Measurements from ENCODE around the gene ZFYVE16. TPM values are rescaled to one million over a fixed set of nuclear protein-coding genes. Genes with fewer than 3 reads are reported as not detected.
A peak's percentile ranks its signal among the peaks of the same experiment; 100 is the strongest.

Gene ZFYVE16
- total and polyA plus RNA-seq, 4 donors, result 14.5 to 102 (median 26.2) TPM

DNA sequence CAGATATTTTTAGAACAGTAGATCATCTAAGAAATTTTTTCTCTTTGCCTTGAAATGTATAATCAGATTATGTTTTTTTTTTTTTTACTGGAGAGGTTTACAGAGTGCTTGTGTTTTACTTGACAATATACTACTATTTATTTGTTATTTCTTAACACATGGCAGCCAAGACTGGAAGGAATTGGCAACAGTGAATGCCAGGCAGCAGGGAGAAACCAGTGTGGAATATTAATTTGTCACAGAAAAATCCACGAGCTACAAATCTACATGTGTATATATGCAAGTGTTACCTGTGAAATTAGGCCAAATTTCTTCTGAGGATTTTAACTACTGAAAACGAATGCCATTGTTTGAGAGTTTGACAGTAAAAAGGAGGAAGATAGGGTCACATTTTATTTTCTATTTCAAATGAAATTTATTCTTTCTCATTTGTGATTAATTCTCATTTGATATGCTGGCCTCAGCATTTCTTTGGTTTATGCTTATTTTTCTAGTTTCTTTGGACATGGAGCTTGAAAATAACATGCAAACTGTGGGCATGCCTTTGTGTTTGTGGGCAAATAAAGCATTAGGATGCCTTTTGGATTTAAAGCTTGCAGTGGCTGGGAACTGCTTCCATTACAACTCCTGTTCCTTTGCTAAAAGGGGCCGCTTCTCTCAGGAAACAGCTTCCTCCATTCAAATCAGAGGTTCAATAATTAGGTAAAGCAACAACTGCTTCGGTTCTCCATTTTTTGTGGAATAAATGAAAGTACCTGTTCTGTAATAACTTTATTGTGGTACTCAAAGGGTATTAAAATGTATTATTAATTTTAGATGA is 39.0 kb upstream of the ZFYVE16 start:
- 81 to 86% methylated on average over 4 of the region's 4 CpGs for WGBS, 2 donors
- no peaks in the 10 kb centered on the region for H3K27me3 ChIP-seq (ENCODE audit: control insufficient read depth in 3 of 3, insufficient read depth in 3 of 3, low read length in 2 of 3)
- H3K9me3 ChIP-seq (ENCODE audit: control insufficient read depth in 4 of 4, insufficient read depth in 3 of 4, low read length in 3 of 4), result no peaks in the 10 kb centered on the region
- H3K9ac ChIP-seq (ENCODE audit: insufficient read depth in 1 of 2, low read length in 2 of 2), result no peak overlapping the region
- ATAC-seq (ENCODE audit: insufficient read depth, low FRiP score), result no peak
- no peak for DNase-seq
- TF ChIP-seq, protein P1, sequence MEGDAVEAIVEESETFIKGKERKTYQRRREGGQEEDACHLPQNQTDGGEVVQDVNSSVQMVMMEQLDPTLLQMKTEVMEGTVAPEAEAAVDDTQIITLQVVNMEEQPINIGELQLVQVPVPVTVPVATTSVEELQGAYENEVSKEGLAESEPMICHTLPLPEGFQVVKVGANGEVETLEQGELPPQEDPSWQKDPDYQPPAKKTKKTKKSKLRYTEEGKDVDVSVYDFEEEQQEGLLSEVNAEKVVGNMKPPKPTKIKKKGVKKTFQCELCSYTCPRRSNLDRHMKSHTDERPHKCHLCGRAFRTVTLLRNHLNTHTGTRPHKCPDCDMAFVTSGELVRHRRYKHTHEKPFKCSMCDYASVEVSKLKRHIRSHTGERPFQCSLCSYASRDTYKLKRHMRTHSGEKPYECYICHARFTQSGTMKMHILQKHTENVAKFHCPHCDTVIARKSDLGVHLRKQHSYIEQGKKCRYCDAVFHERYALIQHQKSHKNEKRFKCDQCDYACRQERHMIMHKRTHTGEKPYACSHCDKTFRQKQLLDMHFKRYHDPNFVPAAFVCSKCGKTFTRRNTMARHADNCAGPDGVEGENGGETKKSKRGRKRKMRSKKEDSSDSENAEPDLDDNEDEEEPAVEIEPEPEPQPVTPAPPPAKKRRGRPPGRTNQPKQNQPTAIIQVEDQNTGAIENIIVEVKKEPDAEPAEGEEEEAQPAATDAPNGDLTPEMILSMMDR (IDR thresholded peaks at IDR 0.05; ENCODE audit: control extremely low read depth, extremely low read depth), result no peak
- H3K4me1 ChIP-seq (ENCODE audit: control insufficient read depth in 5 of 5, insufficient read depth in 5 of 5, low read length in 5 of 5), result no peaks in the 10 kb centered on the region
- H3K27ac ChIP-seq (ENCODE audit: low read depth in 1 of 2, low read length in 1 of 2), result no peak overlapping the region
- no peaks in the 10 kb centered on the region for H3K36me3 ChIP-seq (ENCODE audit: control insufficient read depth in 4 of 4, insufficient read depth in 4 of 4, low read length in 4 of 4)
- no peak overlapping the region for H3K4me3 ChIP-seq

DNA sequence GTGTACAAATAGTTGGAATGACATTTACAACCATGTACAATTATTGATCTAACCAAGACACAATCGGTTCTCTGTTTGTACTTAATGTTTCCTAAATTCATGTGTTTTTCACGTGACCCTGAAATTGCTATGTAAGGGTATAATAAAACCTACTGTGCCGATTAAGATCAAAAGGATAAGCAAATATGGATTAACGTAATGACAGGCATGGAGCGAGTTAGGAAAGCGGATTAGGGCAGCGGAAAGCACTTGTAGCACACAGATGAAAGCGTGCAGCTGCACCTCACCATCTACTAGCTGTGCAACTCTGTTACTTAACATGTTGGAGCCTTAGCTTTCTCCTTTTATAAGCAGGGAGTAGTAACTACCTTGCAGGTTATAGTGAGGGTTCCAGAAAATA is 38.3 kb upstream of the ZFYVE16 start:
- Histone ChIP-seq H3K27me3 (ENCODE audit: control insufficient read depth in 3 of 3, insufficient read depth in 3 of 3, low read length in 2 of 3) (no peaks in the 10 kb centered on the region), H3K27ac (ENCODE audit: low read depth in 1 of 2, low read length in 1 of 2) (no peak overlapping the region), H3K4me3 (no peak overlapping the region), H3K4me1 (ENCODE audit: control insufficient read depth in 5 of 5, insufficient read depth in 5 of 5, low read length in 5 of 5) (no peaks in the 10 kb centered on the region), H3K9me3 (ENCODE audit: control insufficient read depth in 4 of 4, insufficient read depth in 3 of 4, low read length in 3 of 4) (no peaks in the 10 kb centered on the region), H3K36me3 (ENCODE audit: control insufficient read depth in 4 of 4, insufficient read depth in 4 of 4, low read length in 4 of 4) (no peaks in the 10 kb centered on the region), H3K9ac (ENCODE audit: insufficient read depth in 1 of 2, low read length in 2 of 2) (no peak overlapping the region)
- 82 to 89% methylated on average over 8 of the region's 8 CpGs for whole genome bisulfite sequencing, 2 donors
- TF ChIP-seq, protein P1 (IDR thresholded peaks at IDR 0.05; ENCODE audit: control extremely low read depth, extremely low read depth), result no peak
- ATAC-seq (ENCODE audit: insufficient read depth, low FRiP score), result no peak
- no peak for DNase-seq

DNA sequence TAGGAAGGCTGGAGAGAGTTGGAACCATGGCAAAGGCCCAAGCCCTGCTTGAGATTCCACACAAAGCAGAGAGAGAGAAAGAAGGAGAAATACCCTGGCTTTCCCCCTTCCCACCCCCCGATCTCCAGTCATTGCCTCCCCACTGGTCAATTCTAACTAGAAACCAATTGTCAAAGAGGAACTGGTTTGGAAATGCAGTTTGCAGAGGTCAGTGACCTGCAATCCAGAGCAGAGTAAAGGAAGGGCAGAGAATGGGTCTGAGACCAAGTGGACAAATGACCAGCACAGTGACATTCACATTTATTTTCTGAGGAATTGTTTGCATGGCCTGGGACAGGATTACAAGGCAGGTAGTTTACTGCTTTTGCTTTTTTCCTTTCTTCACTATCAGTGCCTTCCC is 37.5 kb upstream of the ZFYVE16 start:
- H3K4me3 ChIP-seq, result no peak overlapping the region
- no peaks in the 10 kb centered on the region for H3K4me1 ChIP-seq (ENCODE audit: control insufficient read depth in 5 of 5, insufficient read depth in 5 of 5, low read length in 5 of 5)
- H3K36me3 ChIP-seq (ENCODE audit: control insufficient read depth in 4 of 4, insufficient read depth in 4 of 4, low read length in 4 of 4), result no peaks in the 10 kb centered on the region
- H3K9me3 ChIP-seq (ENCODE audit: control insufficient read depth in 4 of 4, insufficient read depth in 3 of 4, low read length in 3 of 4), result no peaks in the 10 kb centered on the region
- peak; percentile 19 for ATAC-seq (ENCODE audit: insufficient read depth, low FRiP score)
- WGBS, 2 donors, result 18 to 57% methylated on average over 1 of the region's 1 CpG
- no peak for DNase-seq
- TF ChIP-seq, protein P1 (IDR thresholded peaks at IDR 0.05; ENCODE audit: control extremely low read depth, extremely low read depth), result no peak
- H3K9ac ChIP-seq (ENCODE audit: insufficient read depth in 1 of 2, low read length in 2 of 2), result no peak overlapping the region
- no peaks in the 10 kb centered on the region for H3K27me3 ChIP-seq (ENCODE audit: control insufficient read depth in 3 of 3, insufficient read depth in 3 of 3, low read length in 2 of 3)
- H3K27ac ChIP-seq (ENCODE audit: low read depth in 1 of 2, low read length in 1 of 2), result no peak overlapping the region
